DOHH2 (cell line): ENCODE measurements around the gene TUBA4B.

Source experiments
- H3F3A ChIP-seq: fragments of 200-600 bp; sonication (generic), shearing (Covaris generic); 2 replicates; pipeline ENCODE4 v1.6.0; 2016; ENCODE audit warnings: antibody characterized with exemption, mild to moderate bottlenecking; ENCODE audit not compliant: control insufficient read depth, insufficient read depth
- H3K27ac ChIP-seq: fragments of 200-600 bp; sonication (generic); 2 replicates; pipeline ENCODE4 v1.5.1; 2014; ENCODE audit warnings: low read depth, mild to moderate bottlenecking, low read length, moderate library complexity
- H3K27me3 ChIP-seq: fragments of 200-600 bp; sonication (generic); 2 replicates; pipeline ENCODE4 v1.6.1; 2014; ENCODE audit warnings: mild to moderate bottlenecking, low read length, mixed read lengths; ENCODE audit not compliant: control insufficient read depth
- H3K36me3 ChIP-seq: fragments of 200-600 bp; sonication (generic); 2 replicates; pipeline ENCODE4 v1.6.1; 2014; ENCODE audit warnings: mild to moderate bottlenecking, low read length, moderate library complexity, mixed read lengths; ENCODE audit not compliant: control insufficient read depth
- H3K4me1 ChIP-seq: fragments of 200-600 bp; sonication (generic); 2 replicates; pipeline ENCODE4 v1.6.1; 2014; ENCODE audit warnings: mild to moderate bottlenecking, low read length, mixed read lengths; ENCODE audit not compliant: control insufficient read depth
- H3K4me2 ChIP-seq: fragments of 200-600 bp; sonication (generic); 2 replicates; pipeline ENCODE4 v1.6.0; 2014; ENCODE audit warnings: mild to moderate bottlenecking, low read length, moderate library complexity
- H3K4me3 ChIP-seq: fragments of 200-600 bp; sonication (generic); 2 replicates; pipeline ENCODE4 v1.5.1; 2014; ENCODE audit warnings: mild to moderate bottlenecking, low read length, mixed read lengths
- H3K79me2 ChIP-seq: fragments of 200-600 bp; sonication (generic); 2 replicates; pipeline ENCODE4 v1.6.1; 2014; ENCODE audit warnings: mild to moderate bottlenecking, low read length, mixed read lengths; ENCODE audit not compliant: control insufficient read depth
- H3K9me2 ChIP-seq: fragments of 200-600 bp; sonication (generic); replicated peaks from 2 replicates; pipeline ENCODE4 v1.6.1; 2014; ENCODE audit warnings: mild to moderate bottlenecking, low read length, mixed read lengths; ENCODE audit not compliant: control insufficient read depth
- H3K9me3 ChIP-seq: fragments of 200-600 bp; sonication (generic); 2 replicates; pipeline ENCODE4 v1.6.1; 2014; ENCODE audit warnings: antibody characterized with exemption, low read length, mixed read lengths; ENCODE audit not compliant: control insufficient read depth, insufficient read depth
- H4K20me1 ChIP-seq: fragments of 200-600 bp; sonication (generic); 2 replicates; pipeline ENCODE4 v1.6.0; 2014; ENCODE audit warnings: low read depth, mild to moderate bottlenecking, antibody characterized with exemption, low read length, moderate library complexity; ENCODE audit not compliant: control insufficient read depth, insufficient read depth
- CTCF ChIP-seq: fragments of 200-600 bp; sonication (generic); IDR thresholded peaks from one replicate; pipeline ENCODE4 v1.5.1; 2014; ENCODE audit warnings: antibody characterized with exemption, mild to moderate bottlenecking, low read depth, low read length; ENCODE audit not compliant: poor library complexity, severe bottlenecking
- EZH2phosphoT487 ChIP-seq: fragments of 200-600 bp; sonication (generic); IDR thresholded peaks from 2 replicates; pipeline ENCODE4 v1.6.1; 2017; ENCODE audit warnings: borderline replicate concordance, mild to moderate bottlenecking, antibody characterized with exemption, low read length, moderate library complexity, mixed read lengths

TUBA4B gene

GRCh38 chr2:219252900-219253752 lies at the start of gene TUBA4B:
Gene TUBA4B (plus strand): TSS chr2:219253243. CDS start chr2:219253408, 165 bp downstream.
- Histone ChIP-seq H3K27ac (peak within 1 kb of the TSS; percentile 62), H3K9me3 (no peaks in the 10 kb centered on the region), H3K27me3 (peaks cover 6% of the 10 kb centered on the region), H3F3A (peaks cover 27% of the 10 kb centered on the region), H3K79me2 (peaks cover 47% of the 10 kb centered on the region), H3K36me3 (peaks cover 44% of the 10 kb centered on the region), H4K20me1 (peaks cover 7% of the 10 kb centered on the region; the same call in 1 of the 2 replicates), H3K4me3 (peak within 1 kb of the TSS; percentile 83), H3K4me1 (peaks cover 63% of the 10 kb centered on the region), H3K9me2 (no peaks in the 10 kb centered on the region), H3K4me2 (peak within 1 kb of the TSS; percentile 97)
- TF ChIP-seq EZH2phosphoT487 (no peak), CTCF (no peak)

GRCh38 chr2:219204425-219205164 lies 48.4 kb upstream of the TUBA4B start:
- H4K20me1 ChIP-seq, result no peaks in the 10 kb centered on the region
- H3K4me2 ChIP-seq, result no peak overlapping the region
- no peaks in the 10 kb centered on the region for H3K9me3 ChIP-seq
- TF ChIP-seq EZH2phosphoT487 (no peak), CTCF (no peak)
- peaks cover 3% of the 10 kb centered on the region; the same call in 1 of the 2 replicates for H3K79me2 ChIP-seq
- H3K36me3 ChIP-seq, result peaks cover 25% of the 10 kb centered on the region
- no peaks in the 10 kb centered on the region for H3K9me2 ChIP-seq
- H3F3A ChIP-seq, result peaks cover 7% of the 10 kb centered on the region; the same call in 1 of the 2 replicates
- H3K27me3 ChIP-seq, result no peaks in the 10 kb centered on the region
- H3K4me1 ChIP-seq, result peaks cover 18% of the 10 kb centered on the region
- H3K27ac ChIP-seq, result no peak overlapping the region
- H3K4me3 ChIP-seq, result no peak overlapping the region

- Histone ChIP-seq H3K36me3 (peaks cover 30% of the 10 kb centered on the region), H3K27ac (no peak overlapping the region), H3K4me3 (no peak overlapping the region), H3K79me2 (peaks cover 3% of the 10 kb centered on the region; the same call in 1 of the 2 replicates), H3K4me1 (peaks cover 18% of the 10 kb centered on the region), H3K27me3 (no peaks in the 10 kb centered on the region), H3K9me3 (no peaks in the 10 kb centered on the region), H4K20me1 (no peaks in the 10 kb centered on the region), H3F3A (peaks cover 7% of the 10 kb centered on the region; the same call in 1 of the 2 replicates), H3K9me2 (no peaks in the 10 kb centered on the region), H3K4me2 (no peak overlapping the region)
- no peak for TF ChIP-seq EZH2phosphoT487
- no peak for TF ChIP-seq CTCF
Observed at GRCh38 chr2:219205165-219205538, 47.9 kb upstream of the TUBA4B start.
